Fibroblast of lung (primary cell): Measurements from ENCODE around the gene LORICRIN. TPM values are rescaled to one million over a fixed set of nuclear protein-coding genes. Genes with fewer than 3 reads are reported as not detected.

Experiments
- DNase-seq, 2 donors: peaks; one replicate each; pipeline versions ENCODE4 v3.0.0 to v3.0.0-alpha.2; 2010; ENCODE audit warnings: low read depth in 2 of 2
- H2AFZ ChIP-seq: 2 replicates; pipeline ENCODE4 v1.5.1; 2012; ENCODE audit warnings: low read length, control low read depth, inconsistent platforms
- H3K27ac ChIP-seq: 2 replicates; pipeline ENCODE4 v1.5.1; 2011; ENCODE audit warnings: low read length, control low read depth; ENCODE audit not compliant: insufficient read depth
- H3K27me3 ChIP-seq: 2 replicates; pipeline ENCODE4 v1.5.1; 2011; ENCODE audit warnings: mild to moderate bottlenecking, low read length; ENCODE audit not compliant: control insufficient read depth, insufficient read depth
- H3K36me3 ChIP-seq: 2 replicates; pipeline ENCODE4 v1.5.1; 2011; ENCODE audit warnings: low read length; ENCODE audit not compliant: control insufficient read depth, insufficient read depth
- H3K4me1 ChIP-seq: 2 replicates; pipeline ENCODE4 v1.5.1; 2011; ENCODE audit warnings: low read length; ENCODE audit not compliant: control insufficient read depth, insufficient read depth; ENCODE audit errors: extremely low read depth
- H3K4me2 ChIP-seq: 2 replicates; pipeline ENCODE4 v1.5.1; 2011; ENCODE audit warnings: low read length, control low read depth; ENCODE audit not compliant: insufficient read depth; ENCODE audit errors: extremely low read depth
- H3K4me3 ChIP-seq, 4 experiments: fragments of 200-600 bp in 1 of 4; sonication (generic) in 1 of 4; replicated peaks in 1 of 4; 2 replicates each; pipeline ENCODE4 v1.5.1; 2011 to 2016; ENCODE audit warnings: low read length in 4 of 4, low read depth in 3 of 4, mild to moderate bottlenecking in 3 of 4, control low read depth in 2 of 4, inconsistent platforms in 1 of 4, mixed read lengths in 1 of 4; ENCODE audit not compliant: insufficient read depth in 1 of 4; ENCODE audit errors: control extremely low read depth in 1 of 4
- H3K79me2 ChIP-seq: 2 replicates; pipeline ENCODE4 v1.5.1; 2012; ENCODE audit warnings: mild to moderate bottlenecking, low read length, inconsistent platforms; ENCODE audit not compliant: control insufficient read depth, insufficient read depth
- H3K9ac ChIP-seq: 2 replicates; pipeline ENCODE4 v1.5.1; 2011; ENCODE audit warnings: mild to moderate bottlenecking, low read length, control low read depth; ENCODE audit not compliant: insufficient read depth
- H3K9me3 ChIP-seq: 2 replicates; pipeline ENCODE4 v1.5.1; 2012; ENCODE audit warnings: low read depth, low read length; ENCODE audit not compliant: control insufficient read depth, insufficient read depth
- H4K20me1 ChIP-seq: 2 replicates; pipeline ENCODE4 v1.5.1; 2011; ENCODE audit warnings: low read length; ENCODE audit not compliant: control insufficient read depth, insufficient read depth; ENCODE audit errors: extremely low read depth
- EZH2 ChIP-seq: IDR thresholded peaks from 2 replicates; pipeline ENCODE4 v1.5.1; 2012; ENCODE audit warnings: low read length, control low read depth, mild to moderate bottlenecking; ENCODE audit errors: missing control alignments
- polyA plus RNA-seq, 2 donors: library from polyadenylated mRNA; depleted of rRNA in 1 of 2; stranded (reverse) in 1 of 2; unstranded in 1 of 2; fragments of >200 nt; gene quantifications; 2 replicates each; pipeline ENCODE4 v1.2.1, GENCODE V29; 2011 to 2012; ENCODE audit warnings: missing spikeins in 1 of 2
- total RNA-seq: library from RNA; depleted of rRNA; stranded (reverse); fragments of >200 nt; gene quantifications from 2 replicates; pipeline ENCODE4 v1.2.1, GENCODE V29; 2014
- TF ChIP-seq, protein P1 (sequence below), 2 donors: IDR thresholded peaks in 1 of 2; conservative IDR thresholded peaks in 1 of 2; 1 replicate in 1 of 2; 2 replicates in 1 of 2; pipeline ENCODE4 v1.5.1; 2011 to 2012; ENCODE audit warnings: low read length in 2 of 2, control low read depth in 1 of 2, inconsistent platforms in 1 of 2, low read depth in 1 of 2, mild to moderate bottlenecking in 1 of 2

LORICRIN gene
- total and polyA plus RNA-seq, 2 donors (not counting 1 experiment from before 2014, with no cell fraction given): not detected

DNA sequence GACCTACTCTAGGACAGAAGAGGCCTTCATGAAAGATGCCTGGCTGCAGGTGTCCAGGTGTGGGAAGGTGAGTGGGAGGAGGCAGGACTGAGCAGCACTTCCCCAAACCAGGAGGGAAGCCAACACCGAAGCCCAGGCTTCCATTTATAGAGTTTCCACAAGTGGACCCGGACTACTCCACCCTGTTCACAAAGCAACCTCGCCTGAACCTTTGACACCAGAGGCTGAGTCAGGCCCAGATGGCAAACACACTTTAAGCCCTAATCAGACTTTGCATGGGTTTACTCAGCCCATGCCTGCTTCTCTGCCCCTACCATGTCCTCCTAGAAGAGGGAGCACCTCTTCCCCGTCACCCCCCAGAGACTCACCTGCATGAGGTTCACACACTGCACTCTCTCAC, 28.1 kb upstream of the LORICRIN start:
- Histone ChIP-seq H3K9ac (no peak overlapping the region), H3K27ac (no peak overlapping the region), H4K20me1 (no peaks in the 10 kb centered on the region), H3K4me1 (no peaks in the 10 kb centered on the region), H3K4me3 (no peak overlapping the region), H3K36me3 (no peaks in the 10 kb centered on the region), H3K79me2 (no peaks in the 10 kb centered on the region), H2AFZ (no peak overlapping the region), H3K27me3 (no peaks in the 10 kb centered on the region), H3K9me3 (no peaks in the 10 kb centered on the region), H3K4me2 (no peak overlapping the region)
- TF ChIP-seq, protein P1, sequence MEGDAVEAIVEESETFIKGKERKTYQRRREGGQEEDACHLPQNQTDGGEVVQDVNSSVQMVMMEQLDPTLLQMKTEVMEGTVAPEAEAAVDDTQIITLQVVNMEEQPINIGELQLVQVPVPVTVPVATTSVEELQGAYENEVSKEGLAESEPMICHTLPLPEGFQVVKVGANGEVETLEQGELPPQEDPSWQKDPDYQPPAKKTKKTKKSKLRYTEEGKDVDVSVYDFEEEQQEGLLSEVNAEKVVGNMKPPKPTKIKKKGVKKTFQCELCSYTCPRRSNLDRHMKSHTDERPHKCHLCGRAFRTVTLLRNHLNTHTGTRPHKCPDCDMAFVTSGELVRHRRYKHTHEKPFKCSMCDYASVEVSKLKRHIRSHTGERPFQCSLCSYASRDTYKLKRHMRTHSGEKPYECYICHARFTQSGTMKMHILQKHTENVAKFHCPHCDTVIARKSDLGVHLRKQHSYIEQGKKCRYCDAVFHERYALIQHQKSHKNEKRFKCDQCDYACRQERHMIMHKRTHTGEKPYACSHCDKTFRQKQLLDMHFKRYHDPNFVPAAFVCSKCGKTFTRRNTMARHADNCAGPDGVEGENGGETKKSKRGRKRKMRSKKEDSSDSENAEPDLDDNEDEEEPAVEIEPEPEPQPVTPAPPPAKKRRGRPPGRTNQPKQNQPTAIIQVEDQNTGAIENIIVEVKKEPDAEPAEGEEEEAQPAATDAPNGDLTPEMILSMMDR (conservative IDR thresholded peaks at IDR 0.05 in 1 of 2, IDR thresholded peaks at IDR 0.05 in 1 of 2; ENCODE audit: low read depth in 1 of 2, low read length in 2 of 2): no peak
- TF ChIP-seq EZH2: no peak
- DNase-seq: no peak

DNA sequence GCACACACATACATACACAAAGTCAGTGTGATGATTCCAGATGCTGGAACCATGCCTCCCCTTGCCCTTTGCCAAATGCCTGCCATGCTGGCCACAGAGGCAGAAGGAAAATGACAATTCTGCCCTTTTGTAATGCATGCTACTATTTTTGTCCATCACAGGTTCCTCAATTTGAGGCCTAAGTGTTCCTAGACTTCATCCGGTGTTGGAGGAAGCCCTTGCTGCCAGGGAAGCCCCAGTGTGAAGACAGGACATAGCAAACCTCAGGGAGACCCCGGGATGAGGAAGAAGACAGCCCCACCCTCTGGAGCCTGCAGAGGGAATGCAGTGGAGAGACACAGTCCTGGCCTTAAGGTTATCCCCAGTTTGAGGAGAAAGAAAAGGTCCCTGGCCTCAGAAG, 27.7 kb upstream of the LORICRIN start:
- no peak overlapping the region for H3K9ac ChIP-seq
- no peak for TF ChIP-seq EZH2
- TF ChIP-seq, protein P1 (conservative IDR thresholded peaks at IDR 0.05 in 1 of 2, IDR thresholded peaks at IDR 0.05 in 1 of 2; ENCODE audit: low read depth in 1 of 2, low read length in 2 of 2): no peak
- DNase-seq: no peak
- H4K20me1 ChIP-seq: no peaks in the 10 kb centered on the region
- no peaks in the 10 kb centered on the region for H3K79me2 ChIP-seq
- H3K27ac ChIP-seq: no peak overlapping the region
- no peaks in the 10 kb centered on the region for H3K9me3 ChIP-seq
- no peak overlapping the region for H2AFZ ChIP-seq
- H3K27me3 ChIP-seq: no peaks in the 10 kb centered on the region
- H3K4me3 ChIP-seq: no peak overlapping the region
- H3K4me2 ChIP-seq: no peak overlapping the region
- no peaks in the 10 kb centered on the region for H3K4me1 ChIP-seq
- no peaks in the 10 kb centered on the region for H3K36me3 ChIP-seq

DNA sequence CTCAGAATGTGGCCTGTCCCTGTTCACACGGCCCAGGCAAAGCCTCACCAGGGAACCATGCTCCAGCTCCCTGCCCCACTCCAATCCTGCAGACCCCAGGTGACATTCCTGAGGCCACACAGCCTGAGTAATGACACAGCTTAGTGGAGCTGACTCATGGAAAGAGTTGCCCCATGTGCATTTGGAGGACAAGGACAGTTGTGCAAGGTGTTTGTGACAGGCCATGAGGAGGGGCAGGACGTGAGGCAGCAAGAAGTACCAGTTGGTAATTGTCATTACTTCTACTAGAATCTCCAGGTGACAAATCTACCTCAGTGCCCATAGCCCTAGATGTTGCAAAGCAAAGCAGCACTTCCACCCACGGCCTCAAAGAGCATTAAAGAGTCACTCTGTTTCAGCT, 26.9 kb upstream of the LORICRIN start:
- H3K36me3 ChIP-seq: no peaks in the 10 kb centered on the region
- no peaks in the 10 kb centered on the region for H3K79me2 ChIP-seq
- TF ChIP-seq, protein P1 (conservative IDR thresholded peaks at IDR 0.05 in 1 of 2, IDR thresholded peaks at IDR 0.05 in 1 of 2; ENCODE audit: low read depth in 1 of 2, low read length in 2 of 2): no peak
- TF ChIP-seq EZH2: no peak
- no peak overlapping the region for H3K4me2 ChIP-seq
- no peaks in the 10 kb centered on the region for H3K27me3 ChIP-seq
- H3K27ac ChIP-seq: no peak overlapping the region
- H3K4me1 ChIP-seq: no peaks in the 10 kb centered on the region
- no peak for DNase-seq
- H3K4me3 ChIP-seq: no peak overlapping the region
- H2AFZ ChIP-seq: no peak overlapping the region
- H3K9ac ChIP-seq: no peak overlapping the region
- no peaks in the 10 kb centered on the region for H4K20me1 ChIP-seq
- H3K9me3 ChIP-seq: no peaks in the 10 kb centered on the region
